Measurements from ENCODE around the gene MAGEB18. TPM values are rescaled to one million over a fixed set of nuclear protein-coding genes. Genes with fewer than 3 reads are reported as not detected.

MAGEB18 gene
- total and polyA plus RNA-seq, 4 donors = not detected

- no peak within 1 kb of the TSS for H3K9ac ChIP-seq (ENCODE audit: low read depth in 1 of 2, low read length in 2 of 2)
- no peak for TF ChIP-seq FOXA2 (IDR thresholded peaks at IDR 0.05)
- no peaks in the 10 kb centered on the region for H3K9me3 ChIP-seq (ENCODE audit: control insufficient read depth in 4 of 4, low read length in 3 of 4)
- WGBS = 91% methylated on average over 10 of the region's 10 CpGs
- DNase-seq (ENCODE audit: low spot score) = no peak
- no peaks in the 10 kb centered on the region for H3K27me3 ChIP-seq (ENCODE audit: control insufficient read depth in 4 of 4, insufficient read depth in 4 of 4, low read length in 3 of 4)
- H3K4me3 ChIP-seq (ENCODE audit: low read depth in 1 of 3, low read length in 3 of 3) = no peak within 1 kb of the TSS
- H3K4me1 ChIP-seq (ENCODE audit: control insufficient read depth in 4 of 4, insufficient read depth in 4 of 4, low read length in 3 of 4) = no peaks in the 10 kb centered on the region
- no peaks in the 10 kb centered on the region for H3K36me3 ChIP-seq (ENCODE audit: control insufficient read depth in 4 of 4, insufficient read depth in 3 of 4, low read depth in 1 of 4, low read length in 3 of 4)
- H3K27ac ChIP-seq (ENCODE audit: low read depth in 1 of 2, low read length in 2 of 2) = no peak within 1 kb of the TSS
Observed at GRCh38 chrX:26160301-26160700, 22.2 kb downstream of the MAGEB18 start, which contains the start of gene MAGEB6B. Gene MAGEB6B, plus strand, starts transcription at chrX:26160601. Its CDS starts 0 bp downstream, at chrX:26160601.

Other genes with a start within 250 kb of the MAGEB18 start
- not detected for gene MAGEB6B, start 22.3 kb downstream of the MAGEB18 start, total RNA-seq
- gene MAGEB6B, start 22.3 kb downstream of the MAGEB18 start, polyA plus RNA-seq = not detected
- not detected for gene MAGEB6, start 54.1 kb downstream of the MAGEB18 start, total RNA-seq
- not detected for gene MAGEB6, start 54.1 kb downstream of the MAGEB18 start, polyA plus RNA-seq
- not detected for gene MAGEB5, start 77.8 kb downstream of the MAGEB18 start, total RNA-seq
- not detected for gene MAGEB5, start 77.8 kb downstream of the MAGEB18 start, polyA plus RNA-seq